ENCODE data around the gene ATP13A1.
A peak's percentile ranks its signal among the peaks of the same experiment; 100 is the strongest.
"Not testable (repeated sequence)": the region's sequence is repeated elsewhere in the genome, so short reads cannot be mapped to it uniquely, and the experiment has no call there.

The ATP13A1 gene

DNA sequence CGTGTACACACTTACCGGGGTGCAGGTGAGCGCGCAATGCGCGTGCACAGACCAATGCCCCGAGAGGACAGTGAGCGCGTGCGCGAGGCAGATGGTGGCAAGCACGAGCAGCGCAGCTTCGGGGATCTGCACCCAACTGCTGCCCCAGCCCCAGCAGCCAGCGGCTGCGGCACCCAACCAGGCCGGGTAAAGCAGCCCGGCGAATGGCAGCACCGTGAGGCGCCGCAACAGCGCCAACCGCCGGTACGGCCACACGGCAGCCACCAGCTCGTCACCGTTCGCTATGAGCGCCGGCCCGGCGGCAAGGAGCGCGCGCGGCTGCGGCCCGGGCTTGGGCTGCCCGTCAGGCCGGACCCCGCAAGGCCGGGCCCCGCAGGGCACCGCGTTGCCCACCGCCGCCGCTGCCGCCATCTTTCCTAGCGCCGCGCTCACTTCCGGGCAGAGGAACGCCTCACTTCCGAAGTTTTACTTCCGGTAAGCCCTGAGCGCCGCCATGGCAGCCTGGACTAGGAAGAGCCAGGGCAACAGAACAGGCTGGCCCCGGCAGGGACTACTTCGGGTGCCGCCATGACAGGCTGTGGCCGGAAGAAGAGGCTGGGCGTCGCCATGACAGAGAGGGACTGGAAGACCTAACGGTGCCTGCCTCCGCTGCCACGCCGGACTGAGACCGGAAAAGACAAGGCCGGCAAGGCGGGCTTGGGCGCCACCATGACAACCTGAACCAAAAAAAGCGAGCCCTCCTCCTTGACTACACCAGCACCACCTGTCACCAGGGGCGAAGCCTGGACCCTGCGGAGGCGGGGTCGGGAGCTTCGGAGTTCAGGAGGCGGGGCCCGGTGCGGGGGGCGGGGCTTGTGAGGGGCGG, at the start of gene ATP13A1:
ATP13A1 (minus strand) TSS at position 421 of the 865 bp plus-strand sequence; CDS start at position 411, 10 bp downstream.
- DNase-seq (ENCODE audit: low read depth in 2 of 2): peak; percentile 88 to 93

DNA sequence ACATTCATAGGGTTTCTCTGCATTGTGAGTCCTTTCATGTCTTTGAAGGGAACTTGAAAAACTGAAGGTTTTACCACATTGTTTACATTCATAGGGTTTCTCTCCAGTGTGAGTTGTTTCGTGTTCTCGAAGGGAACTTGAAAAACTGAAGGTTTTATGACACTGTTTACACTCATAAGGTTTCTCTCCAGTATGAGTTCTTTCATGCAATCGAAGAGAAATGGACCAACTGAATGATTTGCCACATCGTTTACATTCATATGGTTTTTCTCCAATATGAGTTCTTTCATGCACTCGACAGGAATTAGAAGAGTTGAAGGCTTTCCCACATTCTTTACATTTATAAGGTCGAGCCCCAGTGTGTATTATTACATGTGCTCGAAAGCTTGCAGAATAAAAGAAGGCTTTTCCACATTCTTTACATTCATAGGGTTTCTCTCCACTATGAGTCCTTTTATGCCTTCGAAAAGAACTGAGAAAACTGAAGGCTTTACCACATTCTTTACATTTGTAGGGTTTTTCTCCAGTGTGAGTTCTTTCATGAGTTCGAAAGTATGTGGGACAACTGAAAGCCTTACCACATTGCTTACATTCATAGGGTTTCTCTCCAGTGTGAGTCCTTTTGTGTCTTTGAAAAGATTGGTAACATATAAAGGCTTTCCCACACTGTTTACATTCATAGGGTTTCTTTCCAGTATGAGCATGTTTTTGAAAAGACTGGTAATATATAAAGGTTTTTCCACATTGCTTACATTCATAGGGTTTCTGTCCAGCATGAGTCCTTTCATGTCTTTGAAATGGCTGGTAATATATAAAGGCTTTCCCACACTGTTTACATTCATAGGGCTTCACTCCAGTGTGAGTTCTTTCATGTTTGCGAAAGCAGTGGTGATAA, 48.7 kb upstream of the ATP13A1 start:
- no peak for DNase-seq (ENCODE audit: low read depth in 2 of 2)

DNA sequence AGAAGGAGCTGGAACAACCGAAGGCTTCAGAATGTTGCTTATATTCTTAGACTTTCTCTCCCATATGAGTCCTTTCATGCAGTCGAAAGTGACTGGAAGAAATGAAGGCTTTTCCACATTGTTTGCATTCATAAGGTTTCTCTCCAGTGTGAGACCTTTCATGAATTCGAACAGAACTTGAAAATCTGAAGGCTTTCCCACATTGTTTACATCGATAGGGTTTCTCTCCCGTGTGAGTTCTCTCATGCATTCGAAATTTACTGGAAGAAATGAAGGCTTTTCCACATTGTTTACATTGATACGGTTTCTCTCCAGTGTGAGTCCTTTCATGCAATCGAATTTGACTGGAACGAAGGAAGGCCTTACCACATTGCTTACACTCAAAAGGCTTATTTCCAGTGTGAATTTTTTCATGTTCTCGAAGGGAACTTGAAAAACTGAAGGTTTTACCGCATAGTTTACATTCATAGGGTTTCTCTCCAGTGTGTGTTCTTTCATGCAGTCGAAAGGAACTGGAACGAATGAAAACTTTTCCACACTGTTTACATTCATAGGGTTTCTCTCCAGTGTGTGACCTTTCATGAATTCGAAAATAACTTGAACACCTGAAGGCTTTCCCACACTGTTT, 47.9 kb upstream of the ATP13A1 start:
- no peak for DNase-seq (ENCODE audit: low read depth in 2 of 2)

DNA sequence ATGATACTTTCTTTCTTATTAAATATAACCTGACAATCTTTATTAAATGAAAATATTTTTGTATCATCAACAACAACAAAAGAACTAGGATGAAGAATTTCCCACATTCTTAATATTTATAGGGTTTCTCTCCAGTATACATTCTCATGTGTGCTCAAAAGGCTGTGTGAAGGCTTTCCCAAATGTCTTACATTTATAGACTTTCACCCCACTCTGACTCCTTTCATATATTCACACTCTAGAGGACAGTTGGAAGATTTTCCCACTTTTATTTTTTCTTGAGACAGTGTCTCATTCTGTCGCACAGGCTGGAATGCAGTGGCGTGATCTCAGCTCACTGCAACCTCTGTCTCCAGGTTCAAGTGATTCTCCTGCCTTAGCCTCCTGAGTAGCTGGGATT, 47.0 kb upstream of the ATP13A1 start:
- no peak for DNase-seq (ENCODE audit: low read depth in 2 of 2)

DNA sequence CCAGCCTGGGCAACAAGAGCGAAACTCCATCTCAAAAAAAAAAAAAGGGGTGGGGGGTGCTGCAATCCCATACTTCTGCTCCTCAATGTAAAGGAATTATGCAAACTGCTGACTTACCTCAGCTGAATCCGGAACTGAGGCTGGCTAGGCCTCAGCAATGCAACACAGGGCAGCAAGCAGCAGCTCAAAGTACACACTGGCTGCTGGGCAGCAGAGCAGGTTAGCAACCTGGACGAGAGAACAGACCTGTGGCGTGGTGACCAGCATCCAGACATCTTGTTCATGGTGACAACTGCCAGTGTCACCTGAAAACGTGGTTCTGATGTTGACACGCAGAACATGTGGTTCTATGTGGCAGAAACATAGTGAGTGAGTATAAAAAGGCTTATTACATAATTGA, 41.4 kb upstream of the ATP13A1 start:
- DNase-seq (ENCODE audit: low read depth in 2 of 2): no peak

DNA sequence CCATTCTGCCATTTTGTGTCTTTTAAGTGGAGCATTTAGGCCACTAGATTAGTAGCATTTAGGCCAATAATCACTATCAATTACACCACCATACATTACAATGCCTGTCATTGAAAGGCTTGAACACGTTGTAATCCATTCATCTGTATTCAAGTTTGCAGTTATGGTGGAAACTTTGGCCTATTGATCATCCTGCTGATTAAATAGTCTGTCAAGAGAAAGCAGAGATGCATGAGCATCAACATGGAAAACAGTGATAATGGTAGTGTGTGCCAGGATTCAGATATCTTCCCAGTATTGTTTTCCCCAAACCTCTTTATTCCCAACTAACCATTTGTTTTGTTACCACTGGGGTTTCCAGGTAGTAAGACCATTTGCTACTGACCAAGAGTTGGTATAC, 37.0 kb upstream of the ATP13A1 start:
- DNase-seq (ENCODE audit: low read depth in 2 of 2): not testable (repeated sequence)

DNA sequence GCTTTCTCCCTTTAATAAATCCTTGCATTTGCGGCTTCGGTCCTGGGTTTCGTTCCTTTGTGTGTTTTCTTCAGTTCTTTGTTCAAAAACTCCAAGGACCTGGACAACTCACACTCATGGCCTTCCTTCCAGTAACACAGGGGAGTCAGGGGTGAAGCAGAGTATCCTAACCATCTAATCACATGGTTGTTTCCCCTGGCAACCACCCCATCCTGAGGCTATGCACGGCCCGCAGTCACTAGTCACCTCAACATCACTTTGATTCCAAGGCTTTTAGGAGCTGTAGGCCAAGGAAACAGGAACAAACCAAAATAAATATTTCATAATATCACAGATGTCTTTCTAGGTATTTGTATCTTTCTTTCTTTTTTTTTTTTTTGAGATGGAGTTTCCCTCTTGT, 34.1 kb upstream of the ATP13A1 start:
- no peak for DNase-seq (ENCODE audit: low read depth in 2 of 2)

DNA sequence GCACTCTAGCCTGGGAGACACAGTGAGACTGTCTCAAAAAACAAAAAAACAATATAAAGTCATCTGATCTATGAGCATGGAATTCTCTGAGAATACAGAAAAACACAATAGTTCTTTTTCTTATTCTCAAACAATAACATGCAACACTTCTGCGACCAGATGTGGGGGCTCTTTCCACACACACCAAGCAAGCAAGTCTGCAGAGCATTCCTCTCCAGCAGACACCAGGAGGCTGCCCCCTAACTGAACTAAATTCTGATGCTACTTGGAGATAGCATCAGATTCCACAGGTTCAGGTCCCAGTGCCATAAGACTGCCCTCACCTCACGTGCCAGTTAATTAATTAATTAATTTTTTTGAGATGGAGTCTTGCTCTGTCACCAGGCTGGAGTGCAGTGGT, 32.9 kb upstream of the ATP13A1 start:
- no peak for DNase-seq (ENCODE audit: low read depth in 2 of 2)

DNA sequence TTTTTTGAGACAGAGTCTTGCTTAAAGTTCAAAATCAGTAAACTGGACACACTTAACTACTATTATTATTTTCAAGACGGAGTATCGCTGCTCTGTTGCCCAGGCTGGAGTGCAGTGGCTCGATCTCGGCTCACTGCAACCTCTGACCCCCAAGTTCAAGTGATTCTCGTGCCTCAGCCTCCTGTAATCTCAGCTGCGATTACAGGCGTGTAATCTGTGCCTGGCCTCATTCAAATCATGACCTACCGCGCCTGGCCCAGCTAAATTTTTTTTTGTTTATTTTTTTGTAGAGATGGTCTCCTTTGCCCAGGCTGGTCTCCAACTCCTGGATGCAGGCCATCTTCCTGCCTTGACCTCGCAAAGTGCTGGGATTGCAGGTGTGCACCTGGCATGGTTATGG, 28.2 kb upstream of the ATP13A1 start:
- DNase-seq (ENCODE audit: low read depth in 2 of 2): no peak

DNA sequence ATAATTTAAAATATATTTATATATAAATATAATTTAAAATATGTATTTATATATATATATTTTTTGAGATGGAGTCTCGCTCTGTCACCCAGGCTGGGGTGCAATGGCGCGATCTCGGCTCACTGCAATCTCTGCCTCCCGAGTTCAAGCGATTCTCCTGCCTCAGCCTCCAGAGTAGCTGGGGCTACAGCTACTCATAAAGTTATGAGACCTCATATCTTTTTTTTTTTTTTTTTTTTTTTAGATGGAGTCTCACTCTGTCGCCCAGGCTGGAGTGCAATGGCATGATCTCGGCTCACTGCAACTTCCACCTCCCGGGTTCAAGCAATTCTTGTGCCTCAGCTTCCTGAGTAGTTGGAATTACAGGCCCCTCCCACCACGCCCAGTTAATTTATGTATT, 25.5 kb upstream of the ATP13A1 start:
- DNase-seq (ENCODE audit: low read depth in 2 of 2): not testable (repeated sequence)

DNA sequence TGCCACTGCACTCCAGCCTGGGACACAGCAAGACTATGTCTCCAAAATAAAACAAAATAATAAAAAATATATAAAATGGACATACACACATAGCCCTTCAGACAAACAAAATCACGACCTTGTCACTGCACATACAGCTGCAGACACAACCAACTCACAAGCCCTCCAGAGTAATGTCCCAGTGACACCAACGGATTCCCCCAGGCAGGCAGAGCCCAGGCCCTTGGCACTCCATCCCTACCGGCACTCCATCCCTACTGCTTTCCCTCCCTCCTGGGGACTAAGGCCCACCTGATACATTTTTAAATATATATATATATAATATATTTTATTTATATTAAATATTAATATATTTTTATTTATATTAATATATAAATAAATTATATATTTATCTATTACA, 23.6 kb upstream of the ATP13A1 start:
- no peak for DNase-seq (ENCODE audit: low read depth in 2 of 2)

DNA sequence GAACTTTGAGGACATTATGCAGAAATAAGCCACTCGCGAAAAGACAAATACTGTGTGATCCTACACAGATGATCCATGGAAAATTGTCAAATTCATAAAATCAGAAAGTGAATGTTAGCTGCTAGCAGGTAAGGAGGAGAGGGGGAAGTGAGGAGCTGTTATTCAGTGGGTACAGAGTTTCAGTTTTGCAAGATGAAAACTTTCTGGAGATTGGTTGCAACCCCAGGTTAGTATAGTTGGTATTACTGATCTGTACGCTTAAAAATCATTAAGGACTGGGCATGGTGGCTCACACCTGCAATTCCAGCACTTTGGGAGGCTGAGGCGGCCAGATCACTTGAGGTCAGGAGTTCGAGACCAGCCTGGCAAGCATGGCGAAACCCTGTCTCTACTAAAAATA, 23.1 kb upstream of the ATP13A1 start:
- no peak for DNase-seq (ENCODE audit: low read depth in 2 of 2)

DNA sequence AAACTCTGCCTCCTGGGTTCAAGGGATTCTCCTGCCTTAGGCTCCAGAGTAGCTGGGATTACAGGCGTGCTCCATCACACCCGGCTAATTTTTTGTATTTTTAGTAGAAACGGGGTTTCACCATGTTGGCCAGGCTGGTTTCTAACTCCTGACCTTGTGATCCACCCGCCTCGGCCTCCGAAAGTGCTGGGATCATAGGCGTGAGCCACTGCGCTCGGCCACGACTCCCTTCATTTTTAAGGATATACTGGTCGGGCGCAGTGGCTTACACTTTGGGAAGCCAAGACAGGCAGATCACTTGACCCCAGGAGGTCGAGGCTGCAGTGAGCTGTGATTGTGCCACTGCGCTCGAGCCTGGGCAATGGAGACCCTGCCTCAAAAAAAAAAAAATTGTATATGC, 22.6 kb upstream of the ATP13A1 start:
- DNase-seq (ENCODE audit: low read depth in 2 of 2): not testable (repeated sequence)

DNA sequence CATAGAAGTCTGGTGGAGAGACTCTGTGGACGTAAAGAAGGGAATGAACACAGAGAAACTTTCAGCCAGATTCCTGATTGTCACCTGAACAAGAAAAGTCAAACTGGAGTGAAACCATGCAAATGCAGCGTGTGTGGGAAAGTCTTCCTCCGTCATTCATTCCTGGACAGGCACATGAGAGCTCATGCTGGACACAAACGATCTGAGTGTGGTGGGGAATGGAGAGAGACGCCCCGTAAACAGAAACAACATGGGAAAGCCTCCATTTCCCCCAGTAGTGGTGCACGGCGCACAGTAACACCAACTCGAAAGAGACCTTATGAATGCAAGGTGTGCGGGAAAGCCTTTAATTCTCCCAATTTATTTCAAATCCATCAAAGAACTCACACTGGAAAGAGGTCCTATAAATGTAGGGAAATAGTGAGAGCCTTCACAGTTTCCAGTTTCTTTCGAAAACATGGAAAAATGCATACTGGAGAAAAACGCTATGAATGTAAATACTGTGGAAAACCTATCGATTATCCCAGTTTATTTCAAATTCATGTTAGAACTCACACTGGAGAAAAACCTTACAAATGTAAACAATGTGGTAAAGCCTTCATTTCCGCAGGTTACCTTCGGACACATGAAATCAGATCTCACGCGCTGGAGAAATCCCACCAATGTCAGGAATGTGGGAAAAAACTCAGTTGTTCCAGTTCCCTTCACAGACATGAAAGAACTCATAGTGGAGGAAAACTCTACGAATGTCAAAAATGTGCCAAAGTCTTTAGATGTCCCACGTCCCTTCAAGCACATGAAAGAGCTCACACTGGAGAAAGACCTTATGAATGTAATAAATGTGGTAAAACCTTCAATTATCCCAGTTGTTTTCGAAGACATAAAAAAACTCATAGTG, 15.9 kb upstream of the ATP13A1 start:
- no peak for DNase-seq (ENCODE audit: low read depth in 2 of 2)

DNA sequence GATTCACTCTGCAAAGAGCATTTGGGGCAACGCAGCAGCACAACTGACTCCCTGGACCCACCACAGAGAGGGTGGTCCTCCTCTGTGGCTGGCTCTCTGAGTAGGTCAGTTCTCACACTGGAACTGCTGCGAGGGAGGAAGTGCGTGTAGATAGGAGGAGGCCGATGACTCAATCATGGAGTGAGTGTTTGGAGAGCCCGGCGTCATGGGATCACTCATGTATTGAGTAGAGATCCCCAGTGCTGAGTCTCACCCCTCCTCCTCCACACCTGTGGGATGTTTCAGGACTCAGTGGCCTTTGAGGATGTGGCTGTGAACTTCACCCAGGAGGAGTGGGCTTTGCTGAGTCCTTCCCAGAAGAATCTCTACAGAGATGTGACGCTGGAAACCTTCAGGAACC, 14.1 kb upstream of the ATP13A1 start:
- no peak for DNase-seq (ENCODE audit: low read depth in 2 of 2)

DNA sequence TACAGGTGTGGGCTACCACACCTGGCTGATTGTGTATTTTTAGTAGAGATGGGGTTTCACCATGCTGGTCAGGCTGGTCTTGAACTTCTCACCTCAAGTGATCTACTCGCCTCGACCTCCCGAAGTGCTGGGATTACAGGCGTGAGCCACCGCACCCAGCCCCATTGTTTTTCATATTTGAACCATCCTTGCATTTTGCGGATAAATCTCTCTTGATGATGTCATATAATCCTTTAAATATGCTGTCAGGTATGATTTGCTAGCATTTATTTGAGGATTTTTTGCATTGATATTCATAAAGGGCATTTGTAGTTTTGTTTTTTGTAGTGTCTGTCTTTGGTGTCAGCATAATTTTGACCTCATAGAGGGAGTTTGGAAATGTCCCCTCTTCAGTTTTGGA, 10.8 kb upstream of the ATP13A1 start:
- no peak for DNase-seq (ENCODE audit: low read depth in 2 of 2)

DNA sequence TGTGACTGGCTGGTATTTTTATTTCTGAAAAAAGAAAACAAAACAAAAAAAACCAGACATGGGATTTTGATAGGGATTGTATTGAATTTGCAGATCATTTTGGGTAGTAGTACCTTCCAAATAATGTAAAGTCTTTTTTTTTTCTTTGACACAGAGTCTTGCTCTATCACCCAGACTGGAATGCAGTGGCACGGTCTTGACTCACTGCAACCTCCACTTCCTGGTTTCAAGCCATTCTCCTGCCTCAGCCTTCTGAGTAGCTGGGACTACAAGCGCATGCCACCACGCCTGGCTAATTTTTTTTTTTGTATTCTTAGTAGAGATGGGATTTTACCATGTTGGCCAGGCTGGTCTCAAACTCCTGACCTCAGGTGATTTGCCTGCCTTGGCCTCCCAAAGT, 9.3 kb upstream of the ATP13A1 start:
- DNase-seq (ENCODE audit: low read depth in 2 of 2): no peak

DNA sequence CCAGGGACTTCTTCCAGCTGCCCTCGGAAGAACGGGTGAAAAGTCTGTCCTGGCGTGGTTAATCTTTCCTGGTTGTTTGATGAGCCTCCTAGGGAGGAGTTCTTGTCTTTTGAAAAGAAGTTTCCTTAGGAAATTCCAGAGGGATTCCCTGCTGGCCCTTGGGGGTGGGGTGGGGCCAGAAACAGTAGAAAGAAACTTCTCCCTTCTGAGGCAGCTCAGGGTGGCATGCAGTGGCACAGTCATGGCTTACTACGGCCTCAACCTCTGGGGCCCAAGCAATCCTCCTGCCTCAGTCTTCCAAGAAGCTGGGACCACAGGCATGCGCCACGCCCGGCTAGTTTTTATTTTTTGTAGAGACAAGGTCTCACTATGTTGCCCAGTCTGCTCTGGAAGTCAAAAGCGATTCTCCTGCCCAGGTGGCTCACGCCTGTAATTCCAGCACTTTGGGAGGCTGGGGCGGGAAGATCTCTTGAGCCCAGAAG, 6.6 kb upstream of the ATP13A1 start:
- DNase-seq (ENCODE audit: low read depth in 2 of 2): no peak

DNA sequence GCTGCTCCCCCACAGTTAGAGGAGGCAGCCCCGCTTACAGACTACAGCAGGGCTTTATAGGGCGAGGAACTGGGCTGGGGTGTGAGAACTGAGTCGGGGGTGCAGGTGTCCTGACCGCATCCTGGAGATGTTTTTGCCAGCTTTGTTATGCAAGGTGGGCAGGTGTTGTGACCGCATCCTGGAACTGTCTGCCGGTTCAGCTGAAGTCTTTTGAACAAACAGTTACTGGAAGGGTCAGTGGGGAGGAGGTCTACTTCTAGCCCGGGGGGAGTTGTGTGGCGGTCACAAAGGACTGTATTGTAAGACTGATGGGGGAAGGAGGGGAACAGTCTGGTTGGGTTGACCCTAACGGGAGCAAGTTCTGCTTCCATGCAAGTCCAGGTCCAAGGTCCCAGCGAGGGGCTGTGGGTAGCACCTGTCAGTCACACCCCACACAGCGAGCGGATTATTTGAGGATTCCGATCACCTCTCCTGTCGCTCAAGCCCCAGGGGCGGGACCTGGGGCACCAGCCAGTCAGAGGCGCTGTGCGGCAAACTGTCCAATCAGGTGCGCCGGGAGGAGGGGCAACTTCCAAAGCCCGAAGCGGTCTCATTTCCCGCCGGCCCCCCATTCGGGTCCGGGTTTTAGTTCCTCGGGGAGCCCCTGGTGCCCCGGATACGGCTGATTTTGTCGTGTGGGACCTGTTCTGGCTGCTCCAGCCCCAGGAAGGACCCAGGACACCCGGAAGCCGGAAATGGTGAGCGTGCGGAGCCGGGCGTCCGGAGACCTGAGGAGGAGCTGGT, 4.9 kb upstream of the ATP13A1 start, which contains the start of gene ZNF101:
ZNF101 (plus strand) TSS at position 610 of the 783 bp plus-strand sequence; CDS start at position 735, 125 bp downstream.
- DNase-seq (ENCODE audit: low read depth in 2 of 2): peak; percentile 96 to 97

DNA sequence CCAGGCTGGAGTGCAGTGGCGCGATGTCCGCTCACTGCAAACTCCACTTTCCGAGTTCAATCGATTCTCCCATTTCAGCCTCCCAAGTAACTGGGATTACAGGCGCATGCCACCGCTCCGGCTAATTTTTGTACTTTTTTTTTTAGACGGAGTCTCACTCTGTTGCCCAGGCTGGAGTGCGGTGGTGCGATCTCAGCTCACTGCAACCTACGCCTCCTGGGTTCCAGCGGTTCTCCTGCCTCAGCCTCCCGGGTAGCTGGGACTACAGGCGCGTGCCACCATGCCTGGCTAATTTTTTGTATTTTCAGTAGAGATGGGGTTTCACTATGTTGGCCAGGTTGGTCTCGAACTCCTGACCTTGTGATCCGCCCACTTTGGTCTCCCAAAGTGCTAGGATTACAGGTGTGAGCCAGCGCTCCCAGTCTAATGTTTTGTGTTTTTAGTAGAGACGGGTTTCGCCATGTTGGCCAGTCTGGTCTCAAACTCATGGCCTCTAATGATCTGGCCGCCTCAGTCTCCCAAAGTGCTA, 2.0 kb upstream of the ATP13A1 start:
- DNase-seq (ENCODE audit: low read depth in 2 of 2): not testable (repeated sequence)
